Upper lobe of left lung (tissue), 6 donors: ENCODE measurements around the gene MYO1G. TPM values are rescaled to one million over a fixed set of nuclear protein-coding genes. Genes with fewer than 3 reads are reported as not detected.

Source experiments
- ATAC-seq, 2 donors: fragments of 200-7000 bp; cut with Tn5 transposase; one replicate each; pipeline ENCODE4 v1.9.1; 2022; ENCODE audit warnings: mild to moderate bottlenecking in 2 of 2, moderate library complexity in 2 of 2; ENCODE audit not compliant: low FRiP score in 2 of 2
- DNase-seq, 2 donors: peaks; one replicate each; pipeline ENCODE4 v3.0.0-alpha.2; 2019 to 2020
- H3K27ac ChIP-seq, 4 donors: fragments of 200-600 bp; sonication (generic); one replicate each; pipeline ENCODE4 v1.5.1; 2016 to 2019
- H3K27me3 ChIP-seq, 4 donors: fragments of 200-600 bp; sonication (generic); one replicate each; pipeline ENCODE4 v1.5.1; 2017 to 2019
- H3K36me3 ChIP-seq, 4 donors: fragments of 200-600 bp; sonication (generic); one replicate each; pipeline ENCODE4 v1.5.1; 2016 to 2019
- H3K4me1 ChIP-seq, 4 donors: fragments of 200-600 bp; sonication (generic); one replicate each; pipeline ENCODE4 v1.5.1; 2018 to 2019
- H3K4me3 ChIP-seq, 4 donors: fragments of 200-600 bp; sonication (generic); one replicate each; pipeline ENCODE4 v1.5.1; 2017 to 2019; ENCODE audit warnings: mild to moderate bottlenecking in 2 of 4, moderate library complexity in 1 of 4
- H3K9me3 ChIP-seq, 4 donors: fragments of 200-600 bp; sonication (generic); one replicate each; pipeline ENCODE4 v1.5.1; 2018 to 2019
- EP300 ChIP-seq, 4 donors: sonication (generic); formaldehyde crosslinking; IDR thresholded peaks; one replicate each; pipeline ENCODE4 v1.5.1; 2017; ENCODE audit warnings: antibody characterized with exemption in 4 of 4, control low read depth in 2 of 4
- POLR2A ChIP-seq, 4 donors: fragments of 450-650 bp; IDR thresholded peaks; one replicate each; pipeline ENCODE4 v1.5.1; 2016 to 2017; ENCODE audit warnings: antibody characterized with exemption in 4 of 4, mild to moderate bottlenecking in 2 of 4
- POLR2AphosphoS5 ChIP-seq, 2 donors: sonication (generic); formaldehyde crosslinking; IDR thresholded peaks; one replicate each; pipeline ENCODE4 v1.5.1; 2017; ENCODE audit warnings: antibody characterized with exemption in 2 of 2
- WGBS, 2 donors: methylation state at CpG; one replicate each; pipeline ENCODE4 v1.1.5; 2017 to 2018; 5-methylcytosine and 5-hydroxymethylcytosine counted together
- total RNA-seq, 6 donors: library from RNA; depleted of rRNA in 4 of 6; stranded (reverse); fragments of >200 nt in 4 of 6; gene quantifications; one replicate each; pipeline versions ENCODE4 v1.1.0 to v1.2.1, GENCODE V29; 2016 to 2021
- TF ChIP-seq, protein P1 (sequence below), 6 experiments: fragments of 450-650 bp in 4 of 6; fragments of 200-600 bp in 2 of 6; sonication (generic) in 2 of 6; IDR thresholded peaks; one replicate each; pipeline ENCODE4 v1.5.1; 2016 to 2019; ENCODE audit warnings: antibody characterized with exemption in 6 of 6
- donor health status: DM: no; HTN: no; CAD: no; lungs with moderate emphysema.
- donor health status: DM: no; HTN: yes; CAD: no; lungs with severe emphysema.

Gene MYO1G
- total RNA-seq, 6 donors from 2014 or later, result 19.7 to 51.3 (median 38.0) TPM

DNA sequence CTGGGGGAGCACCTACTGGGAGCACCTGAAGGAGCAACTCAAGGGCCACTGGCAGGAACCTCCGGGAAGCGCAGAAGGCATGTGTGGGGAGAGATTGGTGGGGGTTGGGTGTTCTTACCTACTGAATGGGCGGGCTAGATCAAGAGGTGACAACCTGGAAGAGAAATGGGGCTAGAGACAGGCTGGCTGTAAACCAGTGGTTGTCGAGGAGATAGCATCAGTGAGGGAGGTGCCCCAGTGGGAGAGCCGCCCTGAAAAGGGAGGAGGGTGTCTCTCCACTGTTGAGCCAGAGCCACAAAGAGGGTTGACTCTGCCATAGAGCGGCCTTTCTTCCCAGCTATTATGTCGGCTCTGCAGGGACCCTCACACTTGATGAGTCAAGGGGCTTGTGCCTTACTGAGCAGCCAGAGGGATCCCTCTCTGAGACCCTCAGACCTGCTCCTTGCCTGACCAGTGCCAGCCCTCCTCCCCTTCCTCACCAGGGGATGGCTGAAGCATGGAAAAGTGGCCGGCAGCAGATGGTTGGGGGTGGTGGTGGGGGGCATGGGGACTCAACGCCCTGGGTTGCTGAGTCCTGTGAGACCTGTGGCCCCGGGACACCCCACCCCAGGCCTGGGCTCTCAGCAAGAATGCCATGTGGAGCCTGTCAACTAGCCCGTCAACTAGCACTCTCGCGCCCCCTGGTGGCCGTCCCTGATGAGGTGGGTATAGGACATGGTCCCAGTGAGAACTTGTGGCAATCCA, 57.0 kb downstream of the MYO1G start:
- no peaks in the 10 kb centered on the region for H3K9me3 ChIP-seq
- TF ChIP-seq POLR2AphosphoS5 (IDR thresholded peaks at IDR 0.05) (no peak), EP300 (IDR thresholded peaks at IDR 0.05) (no peak), POLR2A (IDR thresholded peaks at IDR 0.05) (no peak)
- TF ChIP-seq, protein P1, sequence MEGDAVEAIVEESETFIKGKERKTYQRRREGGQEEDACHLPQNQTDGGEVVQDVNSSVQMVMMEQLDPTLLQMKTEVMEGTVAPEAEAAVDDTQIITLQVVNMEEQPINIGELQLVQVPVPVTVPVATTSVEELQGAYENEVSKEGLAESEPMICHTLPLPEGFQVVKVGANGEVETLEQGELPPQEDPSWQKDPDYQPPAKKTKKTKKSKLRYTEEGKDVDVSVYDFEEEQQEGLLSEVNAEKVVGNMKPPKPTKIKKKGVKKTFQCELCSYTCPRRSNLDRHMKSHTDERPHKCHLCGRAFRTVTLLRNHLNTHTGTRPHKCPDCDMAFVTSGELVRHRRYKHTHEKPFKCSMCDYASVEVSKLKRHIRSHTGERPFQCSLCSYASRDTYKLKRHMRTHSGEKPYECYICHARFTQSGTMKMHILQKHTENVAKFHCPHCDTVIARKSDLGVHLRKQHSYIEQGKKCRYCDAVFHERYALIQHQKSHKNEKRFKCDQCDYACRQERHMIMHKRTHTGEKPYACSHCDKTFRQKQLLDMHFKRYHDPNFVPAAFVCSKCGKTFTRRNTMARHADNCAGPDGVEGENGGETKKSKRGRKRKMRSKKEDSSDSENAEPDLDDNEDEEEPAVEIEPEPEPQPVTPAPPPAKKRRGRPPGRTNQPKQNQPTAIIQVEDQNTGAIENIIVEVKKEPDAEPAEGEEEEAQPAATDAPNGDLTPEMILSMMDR (IDR thresholded peaks at IDR 0.05), result peak; percentile 79 to 87 (median 82)
- H3K27me3 ChIP-seq, result no peaks in the 10 kb centered on the region
- no peaks in the 10 kb centered on the region for H3K36me3 ChIP-seq
- H3K4me1 ChIP-seq, result peaks cover 0 to 6% (median 2%) of the 10 kb centered on the region in 4 donors
- ATAC-seq, result peak; percentile 94 to 97
- H3K27ac ChIP-seq, result no peak overlapping the region
- WGBS, 2 donors, result 44 to 71% methylated on average over 7 to 12 of the region's 14 CpGs
- peak; percentile 91 to 92 for DNase-seq
- H3K4me3 ChIP-seq, result no peak overlapping the region

DNA sequence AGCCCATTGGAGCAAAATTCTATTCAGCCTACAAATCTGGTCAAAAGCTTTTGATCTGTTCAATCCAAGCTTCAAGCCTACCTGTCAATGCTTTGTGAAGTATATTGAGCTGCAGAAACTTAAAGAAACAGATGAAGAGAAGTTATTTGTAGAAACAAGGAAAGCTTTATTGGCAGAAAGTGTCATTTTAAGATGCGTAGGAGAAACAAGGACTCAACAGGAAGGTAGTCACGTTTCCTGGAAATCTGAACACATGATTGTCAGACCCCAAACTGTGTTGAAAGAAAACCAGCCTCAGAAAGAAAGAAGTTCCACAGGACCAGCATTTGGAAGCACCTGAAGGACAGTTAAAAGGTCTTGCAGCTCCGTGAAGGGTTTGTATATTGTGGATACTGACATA, 58.7 kb downstream of the MYO1G start:
- Histone ChIP-seq H3K4me1 (peaks cover 0 to 6% (median 2%) of the 10 kb centered on the region in 4 donors), H3K9me3 (no peaks in the 10 kb centered on the region), H3K4me3 (no peak overlapping the region), H3K27ac (no peak overlapping the region), H3K36me3 (no peaks in the 10 kb centered on the region), H3K27me3 (no peaks in the 10 kb centered on the region)
- TF ChIP-seq, protein P1 (IDR thresholded peaks at IDR 0.05), result no peak
- TF ChIP-seq POLR2AphosphoS5 (IDR thresholded peaks at IDR 0.05) (no peak), POLR2A (IDR thresholded peaks at IDR 0.05) (no peak), EP300 (IDR thresholded peaks at IDR 0.05) (no peak)
- DNase-seq (no peak), ATAC-seq (no peak)
- 64 to 65% methylated on average over 3 of the region's 3 CpGs for WGBS, 2 donors

DNA sequence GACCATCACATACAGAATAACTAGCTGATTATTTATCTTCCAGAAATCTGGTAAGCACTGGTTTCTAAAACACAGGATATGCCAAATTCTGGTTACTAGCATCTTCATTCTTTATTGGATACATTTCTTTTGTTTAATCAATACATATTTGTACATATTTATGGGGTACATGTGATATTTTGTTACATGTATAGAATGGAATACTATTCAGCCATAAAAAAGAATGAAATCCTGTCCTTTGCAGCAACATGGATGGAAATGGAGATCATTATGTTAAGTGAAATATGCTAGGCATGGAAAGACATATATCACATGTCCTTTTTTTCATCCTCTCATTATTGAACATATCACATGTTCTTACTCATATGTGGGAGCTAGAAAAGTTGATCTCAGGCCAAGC, 60.8 kb downstream of the MYO1G start:
- DNase-seq, result no peak
- H3K4me1 ChIP-seq, result peaks cover 0 to 6% (median 2%) of the 10 kb centered on the region in 4 donors
- TF ChIP-seq POLR2AphosphoS5 (IDR thresholded peaks at IDR 0.05) (no peak), POLR2A (IDR thresholded peaks at IDR 0.05) (no peak)
- no peaks in the 10 kb centered on the region for H3K27me3 ChIP-seq
- H3K27ac ChIP-seq, result no peak overlapping the region
- H3K9me3 ChIP-seq, result no peaks in the 10 kb centered on the region
- ATAC-seq, result no peak
- no peak overlapping the region for H3K4me3 ChIP-seq
- no peaks in the 10 kb centered on the region for H3K36me3 ChIP-seq

DNA sequence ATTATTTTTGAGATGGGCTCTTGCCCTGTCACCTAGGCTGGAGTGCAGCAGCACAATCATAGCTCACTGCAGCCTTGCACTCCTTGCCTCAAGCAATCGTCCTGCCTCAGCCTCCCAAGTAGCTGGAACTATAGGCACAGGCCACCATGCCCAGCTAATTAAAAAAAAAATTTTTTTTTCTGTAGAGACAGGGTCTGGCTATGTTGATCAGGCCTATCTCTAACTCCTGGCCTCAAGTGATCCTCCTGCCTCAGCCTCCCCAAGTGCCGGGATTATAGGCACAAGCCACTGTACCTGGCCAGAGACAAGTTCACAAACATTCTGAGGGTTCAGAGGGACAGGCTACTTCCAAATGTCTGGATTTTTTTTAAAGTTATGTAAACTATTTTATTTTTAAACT, 61.4 kb downstream of the MYO1G start:
- DNase-seq, result no peak

DNA sequence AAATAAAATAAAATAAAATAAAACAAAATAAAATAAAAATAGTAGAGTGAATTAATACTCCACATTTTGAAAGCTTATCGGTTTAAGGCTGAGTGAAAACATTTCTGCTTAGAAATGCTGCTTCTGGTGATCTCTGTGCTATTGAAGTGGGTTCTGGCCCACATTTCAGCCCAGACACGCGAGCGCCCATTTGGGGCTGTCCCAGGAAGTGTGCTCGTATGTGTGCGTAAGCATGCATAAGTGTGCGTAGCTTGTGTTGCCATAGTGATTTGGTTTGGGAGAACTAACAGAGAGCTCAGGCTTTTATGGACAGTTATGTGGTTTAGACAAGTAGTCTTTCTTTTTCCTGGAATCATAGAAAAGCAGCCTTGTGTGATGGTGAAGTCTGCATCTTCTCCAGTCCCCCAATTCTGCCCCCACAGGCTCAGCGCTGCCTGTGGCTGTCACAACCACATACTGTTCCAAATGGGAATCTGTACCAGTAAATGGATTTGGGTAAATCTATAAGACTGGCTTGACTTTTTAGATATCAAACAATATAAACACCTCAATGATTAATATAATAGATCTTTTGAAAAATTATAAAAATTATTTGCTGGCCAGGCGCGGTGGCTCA, 63.7 kb downstream of the MYO1G start:
- WGBS, 2 donors, result 62 to 66% methylated on average over 10 of the region's 10 CpGs
- TF ChIP-seq, protein P1 (IDR thresholded peaks at IDR 0.05), result no peak
- TF ChIP-seq POLR2AphosphoS5 (IDR thresholded peaks at IDR 0.05), result no peak
- no peak for TF ChIP-seq EP300 (IDR thresholded peaks at IDR 0.05)
- no peak for TF ChIP-seq POLR2A (IDR thresholded peaks at IDR 0.05)
- Histone ChIP-seq H3K27ac (no peak overlapping the region), H3K4me3 (no peak overlapping the region), H3K36me3 (no peaks in the 10 kb centered on the region), H3K9me3 (no peaks in the 10 kb centered on the region), H3K27me3 (no peaks in the 10 kb centered on the region), H3K4me1 (peaks cover 0 to 6% (median 4%) of the 10 kb centered on the region in 4 donors)
- DNase-seq (peak in 1 of 2 donors; percentile 29), ATAC-seq (no peak)

More for the DNA sequence above, 61.4 kb downstream of the MYO1G start:
- peaks cover 0 to 9% (median 4%) of the 10 kb centered on the region in 4 donors for H3K4me1 ChIP-seq
- no peaks in the 10 kb centered on the region for H3K27me3 ChIP-seq
- 87 to 100% methylated on average over 2 of the region's 2 CpGs for WGBS, 2 donors
- TF ChIP-seq, protein P1 (IDR thresholded peaks at IDR 0.05), result no peak
- no peak for TF ChIP-seq POLR2A (IDR thresholded peaks at IDR 0.05)
- no peak for TF ChIP-seq EP300 (IDR thresholded peaks at IDR 0.05)
- TF ChIP-seq POLR2AphosphoS5 (IDR thresholded peaks at IDR 0.05), result no peak
- no peaks in the 10 kb centered on the region for H3K36me3 ChIP-seq
- no peak overlapping the region for H3K27ac ChIP-seq
- no peak for ATAC-seq
- H3K4me3 ChIP-seq, result no peak overlapping the region
- H3K9me3 ChIP-seq, result no peaks in the 10 kb centered on the region
